DND-41 (cell line): Measurements from ENCODE around the gene PTPRN2.

ENCODE experiments used
- ATAC-seq: fragments of 200-7000 bp; cut with Tn5 transposase; 3 replicates; pipeline ENCODE4 v1.9.1; 2021; ENCODE audit warnings: low read depth; ENCODE audit not compliant: insufficient read depth
- DNase-seq: peaks from one replicate; pipeline ENCODE4 v3.0.0-alpha.2; 2020
- H2AFZ ChIP-seq: 2 replicates; pipeline ENCODE4 v1.6.0; 2012; ENCODE audit warnings: low read depth, low read length
- H3K27ac ChIP-seq: 2 replicates; pipeline ENCODE4 v1.5.1; 2012; ENCODE audit warnings: low read length, inconsistent platforms
- H3K27me3 ChIP-seq: fragments of 200-600 bp; sonication (generic); 2 replicates; pipeline ENCODE4 v1.6.0; 2012; ENCODE audit warnings: low read length, mild to moderate bottlenecking, inconsistent platforms; ENCODE audit not compliant: insufficient read depth, poor library complexity
- H3K36me3 ChIP-seq: 2 replicates; pipeline ENCODE4 v1.5.1; 2012; ENCODE audit warnings: low read length, inconsistent platforms; ENCODE audit not compliant: insufficient read depth
- H3K4me1 ChIP-seq: 2 replicates; pipeline ENCODE4 v1.5.1; 2012; ENCODE audit warnings: mild to moderate bottlenecking, low read length; ENCODE audit not compliant: insufficient read depth
- H3K4me2 ChIP-seq: 2 replicates; pipeline ENCODE4 v1.6.0; 2012; ENCODE audit warnings: mild to moderate bottlenecking, moderate library complexity, low read length, inconsistent platforms; ENCODE audit not compliant: insufficient read depth
- H3K4me3 ChIP-seq, 2 experiments: fragments of 200-600 bp in 1 of 2; shearing (Covaris generic) in 1 of 2; 2 replicates each; pipeline ENCODE4 v1.5.1; 2012 to 2016; ENCODE audit warnings: inconsistent platforms in 2 of 2, low read length in 2 of 2, mild to moderate bottlenecking in 2 of 2, low read depth in 1 of 2, moderate library complexity in 1 of 2
- H3K79me2 ChIP-seq: 2 replicates; pipeline ENCODE4 v1.6.0; 2012; ENCODE audit warnings: low read length, inconsistent platforms; ENCODE audit not compliant: insufficient read depth
- H3K9ac ChIP-seq: 2 replicates; pipeline ENCODE4 v1.6.0; 2012; ENCODE audit warnings: low read depth, mild to moderate bottlenecking, inconsistent platforms, low read length, moderate library complexity
- H3K9me3 ChIP-seq: 2 replicates; pipeline ENCODE4 v1.5.1; 2012; ENCODE audit warnings: low read length, moderate library complexity, mild to moderate bottlenecking, inconsistent platforms; ENCODE audit not compliant: insufficient read depth, severe bottlenecking
- H4K20me1 ChIP-seq: 2 replicates; pipeline ENCODE4 v1.6.0; 2012; ENCODE audit warnings: low read length; ENCODE audit not compliant: insufficient read depth
- CTCF ChIP-seq: IDR thresholded peaks from 2 replicates; pipeline ENCODE4 v1.5.1; 2012; ENCODE audit warnings: borderline replicate concordance, low read length, moderate library complexity, mild to moderate bottlenecking; ENCODE audit not compliant: poor library complexity, severe bottlenecking; ENCODE audit errors: extremely low read depth
- EZH2 ChIP-seq: IDR thresholded peaks from 3 replicates; pipeline ENCODE4 v1.6.1; 2012; ENCODE audit warnings: borderline replicate concordance, low read depth, mild to moderate bottlenecking, moderate library complexity, low read length, inconsistent platforms; ENCODE audit not compliant: severe bottlenecking

PTPRN2 gene

DNA sequence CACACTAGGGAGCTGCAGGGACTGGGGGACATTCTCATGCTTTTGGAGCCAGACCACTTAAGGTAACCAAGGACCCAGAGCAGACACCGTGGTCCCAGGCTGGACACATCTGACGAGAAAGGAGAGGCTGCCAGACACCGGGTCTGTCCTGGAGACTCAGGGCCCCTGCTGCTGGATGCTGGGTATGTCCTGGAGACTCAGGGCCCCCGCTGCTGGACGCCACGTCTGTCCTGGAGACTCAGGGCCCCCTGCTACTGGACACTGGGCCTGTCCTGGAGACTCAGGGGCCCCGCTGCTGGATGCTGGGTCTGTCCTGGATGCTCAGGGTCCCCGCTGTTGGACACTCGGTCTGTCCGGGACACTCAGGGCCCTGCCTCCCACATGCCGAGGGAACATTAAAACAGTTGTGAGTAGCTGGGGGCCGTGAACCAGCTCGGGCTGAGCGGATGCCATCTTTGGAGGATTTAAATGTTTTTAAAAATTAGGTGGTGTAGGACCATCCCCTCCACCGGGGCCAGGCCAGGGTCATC lies 1001.1 kb downstream of the PTPRN2 start:
- TF ChIP-seq CTCF (no peak), EZH2 (no peak)
- Histone ChIP-seq H3K9me3 (no peaks in the 10 kb centered on the region), H3K4me2 (no peak overlapping the region), H4K20me1 (0 out of 2 replicates have a peak, but pooled peaks cover 4% of the 10 kb centered on the region), H3K27ac (0 out of 2 replicates have a peak overlapping the region, but pooled peaks have one; percentile 39), H3K36me3 (peaks cover 85% of the 10 kb centered on the region), H3K27me3 (no peaks in the 10 kb centered on the region), H3K9ac (no peak overlapping the region), H3K79me2 (no peaks in the 10 kb centered on the region), H3K4me3 (no peak overlapping the region), H2AFZ (no peak overlapping the region), H3K4me1 (no peaks in the 10 kb centered on the region)
- no peak for ATAC-seq
- DNase-seq, result no peak

- Histone ChIP-seq H3K79me2 (0 out of 2 replicates have a peak, but pooled peaks cover 2% of the 10 kb centered on the region), H3K4me3 (no peak overlapping the region), H3K27me3 (no peaks in the 10 kb centered on the region), H3K4me1 (no peaks in the 10 kb centered on the region), H4K20me1 (0 out of 2 replicates have a peak, but pooled peaks cover 7% of the 10 kb centered on the region), H3K9ac (no peak overlapping the region), H2AFZ (no peak overlapping the region), H3K36me3 (peaks cover 79% of the 10 kb centered on the region), H3K4me2 (no peak overlapping the region), H3K9me3 (no peaks in the 10 kb centered on the region), H3K27ac (peak overlapping the region; percentile 54; the same call in 1 of the 2 replicates)
- TF ChIP-seq EZH2 (no peak), CTCF (no peak)
- ATAC-seq, result no peak
- DNase-seq, result no peak
These were observed 1002.3 kb downstream of the PTPRN2 start for GRCh38 chr7:157585113-157585861.

GRCh38 chr7:157584420-157584819 lies 1003.2 kb downstream of the PTPRN2 start:
- 0 out of 2 replicates have a peak, but pooled peaks cover 7% of the 10 kb centered on the region for H4K20me1 ChIP-seq
- H3K9ac ChIP-seq, result no peak overlapping the region
- TF ChIP-seq CTCF (no peak), EZH2 (no peak)
- H3K4me1 ChIP-seq, result no peaks in the 10 kb centered on the region
- no peak overlapping the region for H3K4me3 ChIP-seq
- H2AFZ ChIP-seq, result no peak overlapping the region
- no peaks in the 10 kb centered on the region for H3K9me3 ChIP-seq
- DNase-seq, result no peak
- no peaks in the 10 kb centered on the region for H3K27me3 ChIP-seq
- H3K4me2 ChIP-seq, result no peak overlapping the region
- peaks cover 80% of the 10 kb centered on the region for H3K36me3 ChIP-seq
- no peak for ATAC-seq
- H3K79me2 ChIP-seq, result 0 out of 2 replicates have a peak, but pooled peaks cover 2% of the 10 kb centered on the region
- no peak overlapping the region for H3K27ac ChIP-seq
